ENCODE measurements around the gene TMEM86A.
"Not testable (repeated sequence)": the region's sequence is repeated elsewhere in the genome, so short reads cannot be mapped to it uniquely, and the experiment has no call there.

The TMEM86A gene, protein sequence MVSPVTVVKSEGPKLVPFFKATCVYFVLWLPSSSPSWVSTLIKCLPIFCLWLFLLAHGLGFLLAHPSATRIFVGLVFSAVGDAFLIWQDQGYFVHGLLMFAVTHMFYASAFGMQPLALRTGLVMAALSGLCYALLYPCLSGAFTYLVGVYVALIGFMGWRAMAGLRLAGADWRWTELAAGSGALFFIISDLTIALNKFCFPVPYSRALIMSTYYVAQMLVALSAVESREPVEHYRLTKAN
- long read RNA-seq, donor 1, transcript TMEM86A-201 (3 exons, 3,595 nt) = major isoform, 5 of 5 reads
- long read RNA-seq, donor 1, partial matches to known transcripts = 0 of 5 reads
- long read RNA-seq, donor 1, other reads (novel, unspliced or antisense) = 0 of 5 reads
- long read RNA-seq, donor 2, partial matches to known transcripts = 0 of 3 reads
- long read RNA-seq, donor 2, other reads (novel, unspliced or antisense) = 0 of 3 reads
- long read RNA-seq, donor 3, partial matches to known transcripts = 0 of 2 reads
- long read RNA-seq, donor 3, other reads (novel, unspliced or antisense) = 0 of 2 reads
- long read RNA-seq, donor 4 = 0 reads
- long read RNA-seq, donor 5 = 0 reads
- long read RNA-seq, donor 6, partial matches to known transcripts = 0 of 3 reads
- long read RNA-seq, donor 6, other reads (novel, unspliced or antisense) = 0 of 3 reads
- long read RNA-seq, donor 7, partial matches to known transcripts = 0 of 3 reads
- long read RNA-seq, donor 7, other reads (novel, unspliced or antisense) = 0 of 3 reads
- long read RNA-seq, donor 8, partial matches to known transcripts = 0 of 3 reads
- long read RNA-seq, donor 8, other reads (novel, unspliced or antisense) = 0 of 3 reads

GRCh38 chr11:18698341-18699268 is at the start of gene TMEM86A:
TSS of gene TMEM86A (plus strand) at chr11:18698779. CDS start at chr11:18698887, 108 bp downstream.
- peak; percentile 96 for DNase-seq

- no peak for DNase-seq
These were observed 48.2 kb upstream of the TMEM86A start for GRCh38 chr11:18650353-18650752.

GRCh38 chr11:18650859-18651557 is 47.6 kb upstream of the TMEM86A start:
- no peak for DNase-seq

GRCh38 chr11:18657673-18658072 is 40.9 kb upstream of the TMEM86A start:
- DNase-seq = no peak

DNA sequence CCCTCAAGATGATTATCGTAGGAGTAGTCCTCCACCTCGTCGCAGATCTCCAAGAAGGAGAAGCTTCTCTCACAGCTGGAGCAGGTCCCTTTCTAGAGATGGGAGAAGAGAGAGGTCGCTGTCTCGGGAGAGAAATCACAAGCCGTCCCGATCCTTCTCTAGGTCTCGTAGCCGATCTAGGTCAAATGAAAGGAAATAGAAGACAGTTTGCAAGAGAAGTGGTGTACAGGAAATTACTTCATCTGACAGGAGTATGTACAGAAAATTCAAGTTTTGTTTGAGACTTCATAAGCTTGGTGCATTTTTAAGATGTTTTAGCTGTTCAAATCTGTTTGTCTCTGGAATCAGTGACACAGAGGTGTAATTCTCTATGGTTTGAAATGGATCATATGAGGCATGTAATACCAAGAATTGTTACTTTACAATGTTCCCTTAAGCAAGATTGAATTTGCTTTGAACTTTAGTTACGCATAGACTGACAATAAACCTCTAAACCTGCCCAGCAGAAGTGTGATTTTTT is 33.2 kb upstream of the TMEM86A start:
- not testable (repeated sequence) for DNase-seq

GRCh38 chr11:18668131-18668530 is 30.4 kb upstream of the TMEM86A start:
- DNase-seq = no peak

DNA sequence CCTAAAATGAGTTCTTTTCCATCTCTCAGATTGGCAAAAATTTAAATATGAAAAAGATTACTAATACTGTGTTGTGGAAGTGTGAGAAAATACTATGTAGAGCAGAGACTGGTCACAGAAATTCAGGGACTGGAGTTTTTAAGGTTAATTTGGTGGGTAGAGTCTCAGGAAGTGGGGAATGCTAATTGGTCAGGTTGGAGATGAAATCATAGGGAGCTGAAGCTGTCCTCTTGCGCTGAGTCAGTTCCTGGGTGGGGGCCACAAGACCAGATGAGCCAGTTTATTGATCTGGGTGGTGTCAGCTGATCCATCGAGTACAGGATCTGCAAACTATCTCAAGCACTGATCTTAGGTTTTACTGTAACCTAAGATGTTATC is 29.4 kb upstream of the TMEM86A start:
- no peak for DNase-seq

DNA sequence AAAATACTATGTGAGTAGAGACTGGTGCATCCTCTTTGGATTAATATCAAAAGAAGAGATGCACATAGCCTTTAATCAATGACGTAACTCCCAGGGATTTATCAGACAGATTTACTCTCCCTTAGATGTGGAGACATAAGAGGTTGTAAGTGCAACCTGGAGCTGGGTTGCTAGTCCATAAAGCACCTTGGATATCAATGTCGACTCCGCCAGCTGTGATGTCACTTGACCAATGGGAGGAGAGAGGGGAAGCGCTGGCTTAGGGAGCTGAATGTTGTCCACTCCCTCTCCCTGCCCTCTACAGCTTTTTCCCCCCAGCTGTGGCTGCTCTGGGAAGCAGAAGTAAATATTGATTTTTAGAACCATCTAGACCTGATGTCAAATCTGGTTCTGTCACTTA is 28.9 kb upstream of the TMEM86A start:
- no peak for DNase-seq

GRCh38 chr11:18671246-18671645 is 27.3 kb upstream of the TMEM86A start:
- no peak for DNase-seq

- not testable (repeated sequence) for DNase-seq
These were observed 26.4 kb upstream of the TMEM86A start for GRCh38 chr11:18672209-18672608.

DNA sequence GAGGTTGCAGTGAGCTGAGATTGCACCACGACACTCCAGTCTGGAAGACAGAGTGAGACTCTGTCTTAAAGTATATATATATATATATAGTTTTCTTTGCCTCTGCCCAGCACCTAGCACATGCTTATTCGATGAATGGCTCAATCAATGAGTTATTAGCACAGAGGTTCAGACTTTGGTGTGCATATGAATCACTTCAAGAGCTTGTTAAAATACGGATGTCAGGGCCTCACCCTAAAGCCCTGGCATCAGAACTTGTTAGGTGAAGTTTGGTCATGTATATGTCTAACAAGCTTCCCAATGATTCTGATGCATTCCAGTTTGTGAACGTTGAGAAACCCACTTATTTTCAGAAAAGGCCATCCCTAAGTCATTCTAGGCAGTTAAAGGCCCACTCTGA is 21.8 kb upstream of the TMEM86A start:
- DNase-seq = no peak

DNA sequence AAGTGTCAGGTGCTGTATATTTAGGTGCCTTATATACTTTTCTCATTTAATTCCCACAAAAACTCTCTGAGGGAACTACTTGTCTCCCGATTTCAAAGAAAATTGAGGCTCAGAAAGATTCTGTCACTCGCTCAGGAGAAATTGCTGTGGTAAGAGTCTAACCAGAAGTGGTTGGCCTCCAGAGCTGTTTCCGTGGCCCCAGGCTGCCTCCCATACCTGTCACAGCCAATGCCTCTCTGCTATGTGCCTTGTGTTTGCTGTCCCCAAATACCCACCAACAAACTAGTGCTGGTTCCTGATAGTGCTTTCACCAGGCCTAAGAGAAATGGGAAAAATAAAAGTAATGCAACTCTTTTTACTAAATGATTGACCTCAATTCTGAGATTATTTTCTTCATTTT is 21.0 kb upstream of the TMEM86A start:
- no peak for DNase-seq

- not testable (repeated sequence) for DNase-seq
These were observed 16.6 kb upstream of the TMEM86A start for GRCh38 chr11:18681949-18682348.

DNA sequence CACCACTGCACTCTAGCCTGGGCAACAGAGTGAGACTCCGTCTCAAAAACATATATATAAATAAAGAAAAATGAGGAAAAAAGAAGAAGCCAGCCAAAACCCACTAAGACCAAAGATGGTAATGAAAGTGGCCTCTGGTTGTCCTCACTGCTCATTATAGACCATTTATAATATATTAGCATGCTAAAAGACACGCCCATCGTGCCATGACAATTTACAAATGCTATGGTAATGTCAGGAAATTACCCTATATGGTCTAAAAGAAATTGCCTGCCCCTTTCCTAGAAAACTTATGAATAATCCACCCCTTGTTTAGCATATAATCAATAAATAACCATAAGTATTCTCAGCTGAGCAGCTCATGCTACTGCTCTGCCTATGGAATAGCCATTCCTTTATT is 16.1 kb upstream of the TMEM86A start:
- no peak for DNase-seq

DNA sequence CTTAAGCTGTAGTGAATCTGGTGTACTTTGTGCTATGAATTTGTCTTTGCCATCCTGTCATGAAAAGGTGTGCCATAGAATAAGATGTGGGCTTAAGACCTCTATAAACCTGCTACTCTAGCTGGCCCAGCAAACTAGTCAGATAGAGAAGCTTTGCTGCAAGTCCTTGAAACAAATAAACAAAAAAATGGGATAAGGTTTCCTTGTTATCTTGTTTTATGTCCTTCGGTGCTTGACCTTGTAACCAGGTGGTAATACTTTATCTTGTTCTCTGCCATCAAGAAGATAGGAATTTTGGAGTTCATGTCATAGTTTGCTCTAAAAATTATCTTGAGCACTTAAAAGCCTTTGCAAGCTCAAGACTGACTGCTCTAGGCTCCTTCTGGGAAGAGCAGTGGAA is 14.3 kb upstream of the TMEM86A start:
- DNase-seq = no peak

DNA sequence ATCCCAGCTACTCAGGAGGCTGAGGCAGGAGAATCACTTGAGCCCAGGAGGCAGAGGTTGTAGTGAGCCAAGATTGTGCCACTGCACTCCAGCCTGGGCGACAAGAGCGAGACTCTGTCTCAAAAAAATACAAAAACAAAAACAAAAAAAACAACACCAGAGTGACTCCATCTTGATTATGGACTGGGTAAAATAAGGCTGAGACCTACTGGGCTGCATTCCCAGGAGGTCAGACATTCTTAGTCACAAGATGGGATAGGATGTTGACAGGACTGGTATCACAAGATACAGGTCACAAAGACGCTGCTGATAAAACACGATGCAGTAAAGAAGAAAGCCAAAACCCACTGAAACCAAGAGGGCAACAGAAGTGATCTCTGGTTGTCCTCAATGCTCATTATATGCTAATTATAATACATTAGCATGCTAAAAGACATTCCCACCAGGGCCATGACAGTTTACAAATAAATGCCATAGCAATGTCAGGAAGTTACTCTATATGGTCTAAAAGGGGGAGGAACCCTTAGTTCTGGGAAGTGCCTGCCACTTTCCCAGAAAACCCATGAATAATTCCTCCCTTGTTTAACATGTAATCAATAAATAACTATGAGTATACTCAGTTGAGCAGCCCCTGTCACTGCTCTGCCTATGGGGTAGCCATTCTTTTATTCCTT is 7.0 kb upstream of the TMEM86A start:
- not testable (repeated sequence) for DNase-seq

GRCh38 chr11:18692941-18693760 is 5.4 kb upstream of the TMEM86A start:
- no peak for DNase-seq

- no peak for DNase-seq
These were observed 1.8 kb upstream of the TMEM86A start for GRCh38 chr11:18696638-18697225.

DNA sequence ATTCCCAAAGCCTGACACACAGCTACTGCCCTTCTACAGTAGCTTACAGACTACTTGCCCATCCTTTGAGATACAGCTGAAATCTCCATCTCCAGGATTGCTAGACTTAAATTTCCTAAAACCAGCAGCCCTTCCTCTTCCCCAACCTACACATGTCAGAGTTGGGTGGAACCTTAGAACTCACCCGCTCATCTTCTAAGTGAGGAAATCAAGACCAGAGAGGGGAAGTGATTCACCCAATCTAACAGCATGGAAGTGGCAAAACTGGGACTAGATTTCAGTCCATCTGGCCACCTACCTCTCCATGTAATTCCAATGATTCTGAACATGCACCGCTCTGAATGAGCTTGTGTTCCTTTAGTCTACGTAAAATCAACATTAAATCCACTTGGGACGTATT is 1.0 kb upstream of the TMEM86A start:
- no peak for DNase-seq

DNA sequence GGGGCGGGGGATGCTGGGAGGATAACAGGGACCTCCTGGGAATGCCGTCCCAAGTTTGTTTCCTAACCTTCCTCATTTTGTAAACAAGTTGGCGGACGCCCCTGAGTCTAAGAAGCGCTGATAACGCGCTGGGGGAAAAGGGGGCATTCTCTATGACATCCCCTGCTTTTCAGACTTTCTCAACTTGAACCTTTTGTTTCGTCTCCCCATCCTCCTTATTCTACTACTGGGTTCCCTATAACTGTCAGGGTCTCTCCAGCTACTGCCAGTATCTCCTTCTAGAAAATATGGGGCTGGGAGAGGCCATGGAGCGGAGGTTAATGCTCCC is 654 bp downstream of the TMEM86A start:
- peak; percentile 65 for DNase-seq

Measured in right kidney (tissue), 9 donors.